K562 (cell line): ENCODE measurements around the gene NPAS3. TPM values are rescaled to one million over a fixed set of nuclear protein-coding genes. Genes with fewer than 3 reads are reported as not detected.

ENCODE experiments used
- ATAC-seq: fragments of 200-7000 bp; cut with Tn5 transposase; 3 replicates; pipeline ENCODE4 v1.9.1; 2020; ENCODE audit warnings: moderate library complexity
- BruUV-seq: library from RNA; stranded (reverse); fragments of 400-500 nt; replicated peaks from 2 replicates; lab custom pipeline; 2021; lab: Mats Ljungman, UMichigan
- CTCF ChIA-PET: fragments of 300-600 bp; formaldehyde crosslinking; extraction: SDS; loops from one replicate; lab custom pipeline; 2021; ENCODE audit warnings: low intra/inter-chr PET ratio; lab: Yijun Ruan, JAX
- POLR2A ChIA-PET: fragments of 300-600, 350-650 bp; sonication (Branson Sonifier 250); formaldehyde crosslinking; extraction: SDS; loops from one replicate; lab custom pipeline; 2021; ENCODE audit warnings: antibody characterized with exemption, inconsistent platforms; lab: Yijun Ruan, JAX
- DNase-seq, 4 experiments: peaks; one replicate each; pipeline versions ENCODE4 v3.0.0 to v3.0.0-alpha.2; 2011 to 2018; ENCODE audit warnings: low spot score in 3 of 4, mixed read lengths in 3 of 4; ENCODE audit errors: extremely low read depth in 1 of 4
- FAIRE-seq: peaks from 2 replicates; lab custom pipeline; 2011; peaks lifted over from hg19 to GRCh38; lab: Jason Lieb, UNC
- H2AFZ ChIP-seq: 2 replicates; pipeline ENCODE4 v1.6.0; 2011; ENCODE audit warnings: low read depth, low read length, control low read depth, inconsistent platforms
- H3K27ac ChIP-seq: fragments of 200-600 bp; 3 replicates; pipeline ENCODE4 v1.8.0; 2011; ENCODE audit warnings: low read depth, mild to moderate bottlenecking, control low read depth, inconsistent platforms, low read length, moderate library complexity, mixed read lengths; ENCODE audit errors: extremely low read depth
- H3K27me3 ChIP-seq, 2 experiments: fragments of 300-600 bp in 1 of 2; 2 replicates in 1 of 2; 3 replicates in 1 of 2; pipeline versions ENCODE4 v1.6.0 to v1.8.0; 2011; ENCODE audit warnings: inconsistent platforms in 2 of 2, low read length in 2 of 2, mild to moderate bottlenecking in 1 of 2, mixed read lengths in 1 of 2, moderate library complexity in 1 of 2; ENCODE audit not compliant: control insufficient read depth in 2 of 2, insufficient read depth in 2 of 2
- H3K36me3 ChIP-seq: fragments of 300-600 bp; 3 replicates; pipeline ENCODE4 v1.8.0; 2011; ENCODE audit warnings: mild to moderate bottlenecking, low read length, inconsistent platforms; ENCODE audit not compliant: control insufficient read depth, insufficient read depth
- H3K4me1 ChIP-seq, 2 experiments: fragments of 200-600 bp in 1 of 2; replicated peaks in 1 of 2; 2 replicates in 1 of 2; 3 replicates in 1 of 2; pipeline versions ENCODE4 v1.5.1 to v1.8.0; 2011; ENCODE audit warnings: inconsistent platforms in 2 of 2, low read length in 2 of 2, mild to moderate bottlenecking in 1 of 2, mixed read lengths in 1 of 2, moderate library complexity in 1 of 2; ENCODE audit not compliant: control insufficient read depth in 2 of 2, insufficient read depth in 2 of 2
- H3K4me2 ChIP-seq: 2 replicates; pipeline ENCODE4 v1.6.1; 2011; ENCODE audit warnings: low read length, control low read depth, inconsistent platforms, mixed read lengths; ENCODE audit not compliant: insufficient read depth
- H3K4me3 ChIP-seq: fragments of 200-600 bp; sonication (generic), shearing (Covaris generic); 2 replicates; pipeline ENCODE4 v1.5.1; 2016; ENCODE audit warnings: control low read depth, inconsistent platforms
- H3K79me2 ChIP-seq: fragments of 200-600 bp; 3 replicates; pipeline ENCODE4 v1.8.0; 2011; ENCODE audit warnings: low read length, inconsistent platforms; ENCODE audit not compliant: control insufficient read depth, insufficient read depth
- H3K9ac ChIP-seq, 2 experiments: 2 replicates each; pipeline versions ENCODE4 v1.6.0 to v1.6.1; 2011; ENCODE audit warnings: low read depth in 2 of 2, low read length in 2 of 2, control low read depth in 1 of 2, inconsistent platforms in 1 of 2, mild to moderate bottlenecking in 1 of 2, mixed read lengths in 1 of 2; ENCODE audit not compliant: insufficient read depth in 1 of 2
- H3K9me1 ChIP-seq: one replicate; pipeline ENCODE4 v1.6.0; 2011; ENCODE audit warnings: inconsistent platforms, mild to moderate bottlenecking, low read length, moderate library complexity; ENCODE audit not compliant: control insufficient read depth, insufficient read depth
- H3K9me3 ChIP-seq: replicated peaks from 2 replicates; pipeline ENCODE4 v1.5.1; 2011; ENCODE audit warnings: low read depth, low read length, inconsistent platforms; ENCODE audit not compliant: control insufficient read depth, insufficient read depth
- H4K20me1 ChIP-seq: replicated peaks from 2 replicates; pipeline ENCODE4 v1.6.1; 2011; ENCODE audit warnings: low read length, inconsistent platforms, mixed read lengths; ENCODE audit not compliant: control insufficient read depth, insufficient read depth
- AFF4 ChIP-seq: sonication (generic); formaldehyde crosslinking; IDR thresholded peaks from 2 replicates; pipeline ENCODE4 v1.8.0; 2023; ENCODE audit warnings: mild to moderate bottlenecking, missing genetic modification reagents
- POLR2A ChIP-seq: fragments of 450-650 bp; conservative IDR thresholded peaks from 2 replicates; pipeline ENCODE4 v1.6.1; 2016
- TARDBP ChIP-seq: fragments of 450-650 bp; IDR thresholded peaks from 2 replicates; pipeline ENCODE4 v1.6.1; 2016
- XRCC3 ChIP-seq: fragments of 450-650 bp; IDR thresholded peaks from 2 replicates; pipeline ENCODE4 v1.6.1; 2017; ENCODE audit warnings: mild to moderate bottlenecking, moderate library complexity
- WGBS: fragments of 100-300 bp; shearing (Covaris generic); methylation state at CpG from one replicate; pipeline ENCODE4 v1.1.6; 2016; ENCODE audit warnings: low coverage, mixed read lengths; ENCODE audit not compliant: insufficient coverage; ENCODE audit errors: missing lambda C conversion rate; 5-methylcytosine and 5-hydroxymethylcytosine counted together
- in situ Hi-C: fragments of 300-500 bp; cut with MboI; formaldehyde crosslinking; loops from 4 replicates; pipeline ENCODE4 v1.15.0; 2018; ENCODE audit warnings: inconsistent platforms, mixed read lengths
- intact Hi-C: fragments of 100-400 bp; cut with micrococcal nuclease; formaldehyde crosslinking; loops from 2 replicates; pipeline ENCODE4 v1.14.2; 2022
- polyA plus RNA-seq, 8 experiments: library from polyadenylated mRNA; depleted of rRNA in 4 of 8; stranded (reverse) in 5 of 8; unstranded in 3 of 8; fragments of >200 nt; fragmentation: Nextera tagmentation in 2 of 8; fragmentation: Illumina TruSeq in 1 of 8; extraction: Ambion mirVana in 2 of 8; extraction: Trizol in 1 of 8; gene quantifications; 2 replicates each; pipeline versions ENCODE4 v1.2.1 to v1.2.3, GENCODE V29; 2011 to 2014; ENCODE audit warnings: inconsistent platforms in 1 of 8, missing spikeins in 1 of 8
- total RNA-seq, 7 experiments: library from RNA; depleted of rRNA in 6 of 7; stranded (reverse); fragments of >200 nt in 6 of 7; fragmentation: Illumina TruSeq in 2 of 7; extraction: Trizol in 2 of 7; gene quantifications; 2 replicates each; pipeline versions ENCODE4 v1.2.1 to v1.2.3, GENCODE V29; 2011 to 2021; ENCODE audit warnings: low replicate concordance in 1 of 7

NPAS3 gene
- total and polyA plus RNA-seq, 9 of the 15 experiments (the other 6 are each of a cell fraction or from before 2014, with no cell fraction given): 0.04 TPM; not detected in 8

DNA sequence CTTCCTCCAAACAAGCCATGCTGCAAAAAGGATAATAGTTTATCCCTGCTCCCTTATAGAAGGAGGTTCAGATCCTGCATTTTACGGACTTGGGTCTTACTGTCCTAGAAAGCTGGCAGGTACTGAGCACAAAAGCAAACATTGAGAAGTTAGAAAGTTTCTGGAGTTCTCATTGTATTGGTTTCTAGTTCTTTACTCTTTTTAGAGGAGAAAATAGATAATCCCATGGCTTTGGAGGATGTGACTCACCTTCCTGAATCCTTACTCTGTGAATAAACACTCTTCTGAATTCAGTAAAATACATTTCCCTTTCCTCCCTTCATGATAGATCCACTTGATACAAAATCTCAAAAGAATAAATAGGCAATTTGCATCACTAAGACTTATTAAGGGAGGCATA lies 188.9 kb downstream of the NPAS3 start:
- ATAC-seq (no peak), DNase-seq (no peak), FAIRE-seq (no peak)
- no peaks in the 10 kb centered on the region for H3K79me2 ChIP-seq
- no peaks in the 10 kb centered on the region; the same call in 1 of the 2 replicates for H4K20me1 ChIP-seq
- in situ Hi-C loops: no loop called here
- intact Hi-C loops: no loop called here
- no peak overlapping the region for H3K4me2 ChIP-seq
- no peaks in the 10 kb centered on the region for H3K27me3 ChIP-seq
- no peaks in the 10 kb centered on the region for H3K36me3 ChIP-seq
- no peak overlapping the region for H3K4me3 ChIP-seq
- WGBS: 0% methylated on average over 1 of the region's 1 CpG
- BruUV-seq: no TSS peak
- no peaks in the 10 kb centered on the region for H3K9me3 ChIP-seq
- H3K4me1 ChIP-seq: no peaks in the 10 kb centered on the region
- no peaks in the 10 kb centered on the region for H3K9me1 ChIP-seq
- no peak overlapping the region for H2AFZ ChIP-seq
- no peak overlapping the region for H3K9ac ChIP-seq
- CTCF ChIA-PET: no interaction called here
- no peak for TF ChIP-seq TARDBP
- no peak for TF ChIP-seq POLR2A
- no peak for TF ChIP-seq XRCC3
- no peak for TF ChIP-seq AFF4 (CRISPR knock-in tag)
- TF ChIP-seq, all 486 proteins: peak for 0
- POLR2A ChIA-PET: no interaction called here
- no peak overlapping the region for H3K27ac ChIP-seq
